Measurements from ENCODE around the gene NCKAP5. TPM values are rescaled to one million over a fixed set of nuclear protein-coding genes. Genes with fewer than 3 reads are reported as not detected.

Gene NCKAP5
- total and polyA plus RNA-seq, 4 donors = 0.57 to 2.8 (median 2.4) TPM

DNA sequence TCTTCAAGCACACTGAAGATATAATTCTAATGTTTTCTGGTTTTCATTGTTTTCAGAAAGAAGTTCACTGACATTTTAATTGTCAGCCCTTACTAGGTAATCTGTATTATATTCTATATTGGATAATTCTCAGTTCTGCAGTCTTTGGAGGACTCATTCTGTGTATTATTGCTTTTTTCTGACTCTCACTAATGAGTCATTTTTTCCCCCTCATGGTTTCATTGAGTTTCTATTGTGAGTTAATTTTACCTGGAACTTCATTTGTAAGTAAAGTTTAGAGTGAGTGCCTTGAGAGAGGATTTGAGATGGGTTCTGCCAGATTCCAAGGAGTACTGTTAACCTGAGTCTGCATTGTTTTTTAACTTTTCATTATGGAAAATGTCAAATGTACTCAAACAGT, 807.9 kb downstream of the NCKAP5 start:
- Histone ChIP-seq H3K36me3 (ENCODE audit: control insufficient read depth in 4 of 4, insufficient read depth in 3 of 4, low read depth in 1 of 4, low read length in 3 of 4) (no peaks in the 10 kb centered on the region), H3K27me3 (ENCODE audit: control insufficient read depth in 4 of 4, insufficient read depth in 4 of 4, low read length in 3 of 4) (no peaks in the 10 kb centered on the region), H3K4me3 (ENCODE audit: low read depth in 1 of 3, low read length in 3 of 3) (no peak overlapping the region), H3K9me3 (ENCODE audit: control insufficient read depth in 4 of 4, low read length in 3 of 4) (no peaks in the 10 kb centered on the region), H3K9ac (ENCODE audit: low read depth in 1 of 2, low read length in 2 of 2) (no peak overlapping the region), H3K27ac (ENCODE audit: low read depth in 1 of 2, low read length in 2 of 2) (no peak overlapping the region), H3K4me1 (ENCODE audit: control insufficient read depth in 4 of 4, insufficient read depth in 4 of 4, low read length in 3 of 4) (no peaks in the 10 kb centered on the region)
- TF ChIP-seq JUND (IDR thresholded peaks at IDR 0.05) = no peak
- no peak for TF ChIP-seq GABPA (IDR thresholded peaks at IDR 0.05 in 1 of 2, conservative IDR thresholded peaks at IDR 0.05 in 1 of 2)
- TF ChIP-seq, protein P1, sequence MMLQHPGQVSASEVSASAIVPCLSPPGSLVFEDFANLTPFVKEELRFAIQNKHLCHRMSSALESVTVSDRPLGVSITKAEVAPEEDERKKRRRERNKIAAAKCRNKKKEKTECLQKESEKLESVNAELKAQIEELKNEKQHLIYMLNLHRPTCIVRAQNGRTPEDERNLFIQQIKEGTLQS (IDR thresholded peaks at IDR 0.05) = no peak
- no peak for TF ChIP-seq NR2F2 (IDR thresholded peaks at IDR 0.05)
- TF ChIP-seq FOXA1 (IDR thresholded peaks at IDR 0.05) = no peak
- TF ChIP-seq RAD21 (IDR thresholded peaks at IDR 0.05) = no peak
- TF ChIP-seq HNF4A (conservative IDR thresholded peaks at IDR 0.05) = no peak
- TF ChIP-seq TAF1 (conservative IDR thresholded peaks at IDR 0.05) = no peak
- TF ChIP-seq HNF4G (IDR thresholded peaks at IDR 0.05) = no peak
- no peak for TF ChIP-seq SP1 (IDR thresholded peaks at IDR 0.05)
- no peak for TF ChIP-seq EGR1 (IDR thresholded peaks at IDR 0.05; ENCODE audit: low read depth in 2 of 2)
- TF ChIP-seq, protein P2, sequence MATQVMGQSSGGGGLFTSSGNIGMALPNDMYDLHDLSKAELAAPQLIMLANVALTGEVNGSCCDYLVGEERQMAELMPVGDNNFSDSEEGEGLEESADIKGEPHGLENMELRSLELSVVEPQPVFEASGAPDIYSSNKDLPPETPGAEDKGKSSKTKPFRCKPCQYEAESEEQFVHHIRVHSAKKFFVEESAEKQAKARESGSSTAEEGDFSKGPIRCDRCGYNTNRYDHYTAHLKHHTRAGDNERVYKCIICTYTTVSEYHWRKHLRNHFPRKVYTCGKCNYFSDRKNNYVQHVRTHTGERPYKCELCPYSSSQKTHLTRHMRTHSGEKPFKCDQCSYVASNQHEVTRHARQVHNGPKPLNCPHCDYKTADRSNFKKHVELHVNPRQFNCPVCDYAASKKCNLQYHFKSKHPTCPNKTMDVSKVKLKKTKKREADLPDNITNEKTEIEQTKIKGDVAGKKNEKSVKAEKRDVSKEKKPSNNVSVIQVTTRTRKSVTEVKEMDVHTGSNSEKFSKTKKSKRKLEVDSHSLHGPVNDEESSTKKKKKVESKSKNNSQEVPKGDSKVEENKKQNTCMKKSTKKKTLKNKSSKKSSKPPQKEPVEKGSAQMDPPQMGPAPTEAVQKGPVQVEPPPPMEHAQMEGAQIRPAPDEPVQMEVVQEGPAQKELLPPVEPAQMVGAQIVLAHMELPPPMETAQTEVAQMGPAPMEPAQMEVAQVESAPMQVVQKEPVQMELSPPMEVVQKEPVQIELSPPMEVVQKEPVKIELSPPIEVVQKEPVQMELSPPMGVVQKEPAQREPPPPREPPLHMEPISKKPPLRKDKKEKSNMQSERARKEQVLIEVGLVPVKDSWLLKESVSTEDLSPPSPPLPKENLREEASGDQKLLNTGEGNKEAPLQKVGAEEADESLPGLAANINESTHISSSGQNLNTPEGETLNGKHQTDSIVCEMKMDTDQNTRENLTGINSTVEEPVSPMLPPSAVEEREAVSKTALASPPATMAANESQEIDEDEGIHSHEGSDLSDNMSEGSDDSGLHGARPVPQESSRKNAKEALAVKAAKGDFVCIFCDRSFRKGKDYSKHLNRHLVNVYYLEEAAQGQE (IDR thresholded peaks at IDR 0.05) = no peak
- TF ChIP-seq, protein P3, sequence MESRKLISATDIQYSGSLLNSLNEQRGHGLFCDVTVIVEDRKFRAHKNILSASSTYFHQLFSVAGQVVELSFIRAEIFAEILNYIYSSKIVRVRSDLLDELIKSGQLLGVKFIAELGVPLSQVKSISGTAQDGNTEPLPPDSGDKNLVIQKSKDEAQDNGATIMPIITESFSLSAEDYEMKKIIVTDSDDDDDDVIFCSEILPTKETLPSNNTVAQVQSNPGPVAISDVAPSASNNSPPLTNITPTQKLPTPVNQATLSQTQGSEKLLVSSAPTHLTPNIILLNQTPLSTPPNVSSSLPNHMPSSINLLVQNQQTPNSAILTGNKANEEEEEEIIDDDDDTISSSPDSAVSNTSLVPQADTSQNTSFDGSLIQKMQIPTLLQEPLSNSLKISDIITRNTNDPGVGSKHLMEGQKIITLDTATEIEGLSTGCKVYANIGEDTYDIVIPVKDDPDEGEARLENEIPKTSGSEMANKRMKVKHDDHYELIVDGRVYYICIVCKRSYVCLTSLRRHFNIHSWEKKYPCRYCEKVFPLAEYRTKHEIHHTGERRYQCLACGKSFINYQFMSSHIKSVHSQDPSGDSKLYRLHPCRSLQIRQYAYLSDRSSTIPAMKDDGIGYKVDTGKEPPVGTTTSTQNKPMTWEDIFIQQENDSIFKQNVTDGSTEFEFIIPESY (IDR thresholded peaks at IDR 0.05) = no peak
- no peak for TF ChIP-seq YY1 (IDR thresholded peaks at IDR 0.05)
- TF ChIP-seq, protein P4, sequence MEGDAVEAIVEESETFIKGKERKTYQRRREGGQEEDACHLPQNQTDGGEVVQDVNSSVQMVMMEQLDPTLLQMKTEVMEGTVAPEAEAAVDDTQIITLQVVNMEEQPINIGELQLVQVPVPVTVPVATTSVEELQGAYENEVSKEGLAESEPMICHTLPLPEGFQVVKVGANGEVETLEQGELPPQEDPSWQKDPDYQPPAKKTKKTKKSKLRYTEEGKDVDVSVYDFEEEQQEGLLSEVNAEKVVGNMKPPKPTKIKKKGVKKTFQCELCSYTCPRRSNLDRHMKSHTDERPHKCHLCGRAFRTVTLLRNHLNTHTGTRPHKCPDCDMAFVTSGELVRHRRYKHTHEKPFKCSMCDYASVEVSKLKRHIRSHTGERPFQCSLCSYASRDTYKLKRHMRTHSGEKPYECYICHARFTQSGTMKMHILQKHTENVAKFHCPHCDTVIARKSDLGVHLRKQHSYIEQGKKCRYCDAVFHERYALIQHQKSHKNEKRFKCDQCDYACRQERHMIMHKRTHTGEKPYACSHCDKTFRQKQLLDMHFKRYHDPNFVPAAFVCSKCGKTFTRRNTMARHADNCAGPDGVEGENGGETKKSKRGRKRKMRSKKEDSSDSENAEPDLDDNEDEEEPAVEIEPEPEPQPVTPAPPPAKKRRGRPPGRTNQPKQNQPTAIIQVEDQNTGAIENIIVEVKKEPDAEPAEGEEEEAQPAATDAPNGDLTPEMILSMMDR (IDR thresholded peaks at IDR 0.05; ENCODE audit: low read depth, low read length, missing input control) = no peak
- TF ChIP-seq, protein P5, sequence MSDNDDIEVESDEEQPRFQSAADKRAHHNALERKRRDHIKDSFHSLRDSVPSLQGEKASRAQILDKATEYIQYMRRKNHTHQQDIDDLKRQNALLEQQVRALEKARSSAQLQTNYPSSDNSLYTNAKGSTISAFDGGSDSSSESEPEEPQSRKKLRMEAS (IDR thresholded peaks at IDR 0.05) = no peak
- TF ChIP-seq FOXA2 (IDR thresholded peaks at IDR 0.05) = no peak
- no peak for TF ChIP-seq RXRA (IDR thresholded peaks at IDR 0.05)
- DNase-seq (ENCODE audit: low spot score) = no peak
